NB4 (cell line): Measurements from ENCODE around the gene ADAP1.

Experiments
- CTCF ChIP-seq: IDR thresholded peaks from one replicate; pipeline ENCODE4 v1.5.1; 2012; ENCODE audit warnings: low read depth, low read length
- POLR2A ChIP-seq: IDR thresholded peaks from 2 replicates; pipeline ENCODE4 v1.6.1; 2011; ENCODE audit warnings: mild to moderate bottlenecking; ENCODE audit not compliant: insufficient read length; ENCODE audit errors: extremely low read depth

- TF ChIP-seq POLR2A (peak; percentile 11), CTCF (no peak)
Measured at GRCh38 chr7:957418-958220, 3.1 kb upstream of the ADAP1 start.
